Panc1 (cell line): ENCODE data around the gene RHBDL1. TPM values are rescaled to one million over a fixed set of nuclear protein-coding genes. Genes with fewer than 3 reads are reported as not detected.

ENCODE experiments used
- ATAC-seq: fragments of 200-7000 bp; cut with Tn5 transposase; 2 replicates; pipeline ENCODE4 v1.9.1; 2020; ENCODE audit warnings: mild to moderate bottlenecking, moderate library complexity
- BruUV-seq: library from RNA; stranded (reverse); fragments of 400-500 nt; replicated peaks from 2 replicates; lab custom pipeline; 2021; lab: Mats Ljungman, UMichigan
- CTCF ChIA-PET: fragments of 300-600 bp; sonication (Branson Sonifier 250); formaldehyde crosslinking; loops from one replicate; lab custom pipeline; 2022; ENCODE audit warnings: antibody characterized with exemption; lab: Charles Lee
- POLR2A ChIA-PET: fragments of 300-600 bp; sonication (Branson Sonifier 250); formaldehyde crosslinking; loops from one replicate; lab custom pipeline; 2022; ENCODE audit warnings: antibody characterized with exemption; lab: Charles Lee
- DNase-seq: peaks from one replicate; pipeline ENCODE4 v3.0.0-alpha.2; 2010; ENCODE audit warnings: low read depth, low spot score
- H3K27ac ChIP-seq: 2 replicates; pipeline ENCODE4 v1.5.1; 2011; ENCODE audit warnings: mild to moderate bottlenecking, low read length, inconsistent platforms
- H3K27me3 ChIP-seq: fragments of 200-500 bp; sonication (Bioruptor generic); 2 replicates; pipeline ENCODE4 v1.6.0; 2014; ENCODE audit warnings: low read length, inconsistent platforms; ENCODE audit not compliant: control insufficient read depth, insufficient read depth
- H3K36me3 ChIP-seq: fragments of 200-500 bp; sonication (Bioruptor generic); 2 replicates; pipeline ENCODE4 v1.5.1; 2014; ENCODE audit warnings: inconsistent platforms, mild to moderate bottlenecking, low read length, moderate library complexity; ENCODE audit not compliant: control insufficient read depth, insufficient read depth
- H3K4me1 ChIP-seq: 2 replicates; pipeline ENCODE4 v1.5.1; 2011; ENCODE audit warnings: inconsistent platforms, mild to moderate bottlenecking, low read length, moderate library complexity; ENCODE audit not compliant: control insufficient read depth, insufficient read depth
- H3K4me3 ChIP-seq, 2 experiments: 2 replicates each; pipeline ENCODE4 v1.5.1; 2011 to 2012; ENCODE audit warnings: low read depth in 2 of 2, low read length in 2 of 2, mild to moderate bottlenecking in 2 of 2, inconsistent platforms in 1 of 2, moderate library complexity in 1 of 2
- H3K9me3 ChIP-seq: fragments of 200-500 bp; sonication (Bioruptor generic); 2 replicates; pipeline ENCODE4 v1.5.1; 2014; ENCODE audit warnings: low read depth, mild to moderate bottlenecking, inconsistent platforms, low read length, moderate library complexity; ENCODE audit not compliant: control insufficient read depth, insufficient read depth
- POLR2AphosphoS5 ChIP-seq: IDR thresholded peaks from 2 replicates; pipeline ENCODE4 v1.6.1; 2012; ENCODE audit warnings: mild to moderate bottlenecking, low read depth, low read length, moderate library complexity
- REST ChIP-seq, 2 experiments: IDR thresholded peaks; 2 replicates each; pipeline ENCODE4 v1.6.1; 2011 to 2012; ENCODE audit warnings: low read depth in 2 of 2, control low read depth in 1 of 2, low read length in 1 of 2, mild to moderate bottlenecking in 1 of 2, moderate library complexity in 1 of 2; ENCODE audit not compliant: insufficient read depth in 1 of 2
- SIN3A ChIP-seq: IDR thresholded peaks from 2 replicates; pipeline ENCODE4 v1.6.1; 2012; ENCODE audit warnings: low read depth, mild to moderate bottlenecking, low read length, moderate library complexity, borderline replicate concordance; ENCODE audit not compliant: insufficient read depth
- TCF7L2 ChIP-seq: IDR thresholded peaks from 2 replicates; pipeline ENCODE4 v1.6.1; 2011; ENCODE audit warnings: mild to moderate bottlenecking, low read depth, low read length, inconsistent platforms
- in situ Hi-C: cut with HindIII; loops from 2 replicates; pipeline ENCODE4 v1.10.0; 2016; ENCODE audit warnings: low sequenced_read_pairs, low pct_unique_long_range_greater_than_20kb
- intact Hi-C: fragments of 100-400 bp; cut with micrococcal nuclease; formaldehyde crosslinking; loops from one replicate; pipeline ENCODE4 v1.10.0; 2022; ENCODE audit not compliant: unreplicated experiment
- total RNA-seq: library from RNA; stranded (reverse); gene quantifications from one replicate; pipeline ENCODE4 v1.2.1, GENCODE V29; 2021; ENCODE audit not compliant: unreplicated experiment
- TF ChIP-seq, protein P1 (sequence below): fragments of 450-650 bp; IDR thresholded peaks from 2 replicates; pipeline ENCODE4 v1.5.1; 2017; ENCODE audit warnings: mild to moderate bottlenecking

RHBDL1 gene
- total RNA-seq, 1 experiment from 2014 or later: 6.6 TPM

DNA sequence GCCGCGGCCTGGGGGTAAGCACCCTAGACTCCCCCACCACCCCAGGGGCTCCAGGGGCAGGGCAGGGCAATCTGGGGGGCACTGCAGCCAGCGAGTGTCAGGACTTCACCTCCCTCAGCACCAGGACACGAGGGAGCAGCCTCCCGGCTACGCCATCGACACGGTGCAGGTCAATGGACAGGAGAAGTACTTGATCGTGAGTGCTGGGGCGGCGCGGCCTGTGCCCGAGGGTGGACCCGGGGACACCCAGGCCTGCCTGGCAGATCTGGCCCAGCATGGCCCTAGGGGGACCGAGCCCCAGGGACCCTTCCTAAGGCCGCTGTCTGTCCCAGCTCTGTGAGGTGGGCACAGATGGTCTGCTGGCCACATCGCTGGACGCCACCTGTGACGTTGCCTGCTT is 3.1 kb upstream of the RHBDL1 start:
- BruUV-seq: no TSS peak
- DNase-seq (no peak), ATAC-seq (no peak)
- H3K27me3 ChIP-seq: no peaks in the 10 kb centered on the region
- no peaks in the 10 kb centered on the region for H3K9me3 ChIP-seq
- intact Hi-C loops (no loop called here), in situ Hi-C loops (no loop called here)
- peaks cover 3% of the 10 kb centered on the region; the same call in 1 of the 2 replicates for H3K36me3 ChIP-seq
- ChIA-PET CTCF (no interaction called here), POLR2A (no interaction called here)
- TF ChIP-seq POLR2AphosphoS5 (no peak), REST (IDR thresholded peaks at IDR 0.05; ENCODE audit: insufficient read depth in 1 of 2, low read depth in 2 of 2, low read length in 1 of 2) (no peak), SIN3A (no peak), TCF7L2 (no peak)
- TF ChIP-seq, protein P1, sequence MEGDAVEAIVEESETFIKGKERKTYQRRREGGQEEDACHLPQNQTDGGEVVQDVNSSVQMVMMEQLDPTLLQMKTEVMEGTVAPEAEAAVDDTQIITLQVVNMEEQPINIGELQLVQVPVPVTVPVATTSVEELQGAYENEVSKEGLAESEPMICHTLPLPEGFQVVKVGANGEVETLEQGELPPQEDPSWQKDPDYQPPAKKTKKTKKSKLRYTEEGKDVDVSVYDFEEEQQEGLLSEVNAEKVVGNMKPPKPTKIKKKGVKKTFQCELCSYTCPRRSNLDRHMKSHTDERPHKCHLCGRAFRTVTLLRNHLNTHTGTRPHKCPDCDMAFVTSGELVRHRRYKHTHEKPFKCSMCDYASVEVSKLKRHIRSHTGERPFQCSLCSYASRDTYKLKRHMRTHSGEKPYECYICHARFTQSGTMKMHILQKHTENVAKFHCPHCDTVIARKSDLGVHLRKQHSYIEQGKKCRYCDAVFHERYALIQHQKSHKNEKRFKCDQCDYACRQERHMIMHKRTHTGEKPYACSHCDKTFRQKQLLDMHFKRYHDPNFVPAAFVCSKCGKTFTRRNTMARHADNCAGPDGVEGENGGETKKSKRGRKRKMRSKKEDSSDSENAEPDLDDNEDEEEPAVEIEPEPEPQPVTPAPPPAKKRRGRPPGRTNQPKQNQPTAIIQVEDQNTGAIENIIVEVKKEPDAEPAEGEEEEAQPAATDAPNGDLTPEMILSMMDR: no peak
- peaks cover 28% of the 10 kb centered on the region for H3K4me1 ChIP-seq
- no peak overlapping the region for H3K4me3 ChIP-seq
- H3K27ac ChIP-seq: no peak overlapping the region

DNA sequence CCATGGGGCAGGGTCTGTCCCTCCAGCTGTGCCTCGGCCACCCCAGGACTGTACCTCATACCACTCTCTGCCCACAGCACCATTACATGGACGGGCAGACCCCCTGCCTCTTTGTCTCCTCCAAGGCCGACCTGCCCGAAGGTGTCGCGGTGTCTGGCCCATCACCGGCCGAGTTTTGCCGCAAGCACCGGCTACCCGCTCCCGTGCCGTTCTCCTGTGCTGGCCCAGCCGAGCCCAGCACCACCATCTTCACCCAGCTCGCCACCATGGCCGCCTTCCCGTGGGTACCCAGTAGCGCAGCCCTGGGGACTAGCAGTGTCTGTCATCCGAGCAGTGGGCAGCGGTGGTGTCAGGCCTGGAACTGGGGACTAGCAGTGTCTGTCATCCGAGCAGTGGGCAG is 2.6 kb upstream of the RHBDL1 start:
- POLR2A ChIA-PET: no interaction called here

More for the DNA sequence above, 2.6 kb upstream of the RHBDL1 start:
- no peak for DNase-seq
- Histone ChIP-seq H3K36me3 (peaks cover 3% of the 10 kb centered on the region; the same call in 1 of the 2 replicates), H3K9me3 (no peaks in the 10 kb centered on the region), H3K4me1 (peaks cover 28% of the 10 kb centered on the region), H3K4me3 (no peak overlapping the region), H3K27ac (no peak overlapping the region), H3K27me3 (no peaks in the 10 kb centered on the region)
- in situ Hi-C loops (no loop called here), intact Hi-C loops (no loop called here)
- no TSS peak for BruUV-seq
- CTCF ChIA-PET: no interaction called here
- TF ChIP-seq POLR2AphosphoS5: no peak
- TF ChIP-seq TCF7L2: no peak
- TF ChIP-seq, protein P1: no peak
- TF ChIP-seq REST (IDR thresholded peaks at IDR 0.05; ENCODE audit: insufficient read depth in 1 of 2, low read depth in 2 of 2, low read length in 1 of 2): no peak
- TF ChIP-seq SIN3A: no peak
- ATAC-seq: no peak
